SK-N-SH (cell line): ENCODE measurements around the gene ALAD. TPM values are rescaled to one million over a fixed set of nuclear protein-coding genes. Genes with fewer than 3 reads are reported as not detected.

Experiments used
- CTCF ChIA-PET: fragments of 300-600, 350-600 bp; formaldehyde crosslinking; extraction: SDS; loops from one replicate; lab custom pipeline; 2021; lab: Yijun Ruan, JAX
- POLR2A ChIA-PET: fragments of 350-600 bp; sonication (Branson Sonifier 250); formaldehyde crosslinking; extraction: SDS; loops from one replicate; lab custom pipeline; 2020; ENCODE audit warnings: antibody characterized with exemption, inconsistent platforms; lab: Yijun Ruan, JAX
- DNase-seq: peaks from one replicate; pipeline ENCODE4 v3.0.0; 2012
- H2AFZ ChIP-seq: fragments of 200-600 bp; sonication (generic); 2 replicates; pipeline ENCODE4 v1.8.1; 2016; ENCODE audit warnings: antibody characterized with exemption, mild to moderate bottlenecking, low read depth
- H3F3A ChIP-seq: fragments of 200-600 bp; sonication (generic); replicated peaks from 2 replicates; pipeline ENCODE3; 2016; ENCODE audit warnings: antibody characterized with exemption, mild to moderate bottlenecking; ENCODE audit not compliant: insufficient read depth
- H3K27ac ChIP-seq, 2 experiments: fragments of 200-500 bp in 1 of 2; fragments of 200-600 bp in 1 of 2; sonication (Bioruptor generic) in 1 of 2; sonication (generic), shearing (Covaris generic) in 1 of 2; 2 replicates each; pipeline versions ENCODE4 v1.5.1 to v1.6.1; 2014 to 2016; ENCODE audit warnings: low read depth in 2 of 2, inconsistent platforms in 1 of 2, low read length in 1 of 2, mild to moderate bottlenecking in 1 of 2, mixed read lengths in 1 of 2
- H3K27me3 ChIP-seq: fragments of 200-600 bp; sonication (generic), shearing (Covaris generic); 2 replicates; pipeline ENCODE4 v1.6.1; 2016; ENCODE audit warnings: mixed run types; ENCODE audit not compliant: insufficient read depth
- H3K36me3 ChIP-seq, 2 experiments: fragments of 200-500 bp in 1 of 2; fragments of 200-600 bp in 1 of 2; sonication (Bioruptor generic) in 1 of 2; sonication (generic) in 1 of 2; replicated peaks in 1 of 2; 2 replicates each; pipeline versions ENCODE3 to v1.5.1; 2014 to 2016; ENCODE audit warnings: low read length in 1 of 2, mild to moderate bottlenecking in 1 of 2; ENCODE audit not compliant: insufficient read depth in 2 of 2, control insufficient read depth in 1 of 2
- H3K4me1 ChIP-seq, 2 experiments: fragments of 200-500 bp in 1 of 2; fragments of 200-600 bp in 1 of 2; sonication (Bioruptor generic) in 1 of 2; sonication (generic), shearing (Covaris generic) in 1 of 2; 2 replicates each; pipeline versions ENCODE4 v1.5.1 to v1.6.1; 2014 to 2016; ENCODE audit warnings: low read depth in 1 of 2, low read length in 1 of 2, mixed run types in 1 of 2; ENCODE audit not compliant: insufficient read depth in 2 of 2, control insufficient read depth in 1 of 2
- H3K4me2 ChIP-seq: fragments of 200-600 bp; sonication (generic), shearing (Covaris generic); 2 replicates; pipeline ENCODE4 v1.6.1; 2017; ENCODE audit warnings: mixed run types
- H3K4me3 ChIP-seq, 2 experiments: fragments of 200-500 bp in 1 of 2; fragments of 200-600 bp in 1 of 2; sonication (Bioruptor generic) in 1 of 2; sonication (generic), shearing (Covaris generic) in 1 of 2; 2 replicates each; pipeline versions ENCODE4 v1.5.1 to v1.8.1; 2014 to 2016; ENCODE audit warnings: low read depth in 2 of 2, inconsistent platforms in 1 of 2, low read length in 1 of 2, mild to moderate bottlenecking in 1 of 2, mixed read lengths in 1 of 2, moderate library complexity in 1 of 2
- H3K79me2 ChIP-seq: fragments of 200-600 bp; sonication (generic); 2 replicates; pipeline ENCODE4 v1.8.1; 2017; ENCODE audit warnings: mild to moderate bottlenecking; ENCODE audit not compliant: insufficient read depth
- H3K9ac ChIP-seq: fragments of 200-600 bp; sonication (generic); 2 replicates; pipeline ENCODE4 v1.6.1; 2017; ENCODE audit warnings: mixed run types
- H3K9me2 ChIP-seq: fragments of 200-600 bp; sonication (generic); 2 replicates; pipeline ENCODE4 v1.6.1; 2017; ENCODE audit warnings: mixed run types
- H3K9me3 ChIP-seq: fragments of 200-600 bp; sonication (generic); 2 replicates; pipeline ENCODE4 v1.6.1; 2017; ENCODE audit warnings: mixed run types, mild to moderate bottlenecking, moderate library complexity
- H4K20me1 ChIP-seq: fragments of 200-600 bp; sonication (generic); 2 replicates; pipeline ENCODE4 v1.6.1; 2017; ENCODE audit warnings: mild to moderate bottlenecking, mixed run types; ENCODE audit not compliant: insufficient read depth
- EP300 ChIP-seq, 2 experiments: IDR thresholded peaks; 2 replicates each; pipeline versions ENCODE4 v1.4.0 to v1.6.1; 2012; ENCODE audit warnings: borderline replicate concordance in 1 of 2, low read depth in 1 of 2, low read length in 1 of 2
- EZH2phosphoT487 ChIP-seq: fragments of 200-600 bp; sonication (generic); IDR thresholded peaks from 2 replicates; pipeline ENCODE4 v1.6.1; 2017; ENCODE audit warnings: low read depth, mixed run types, mild to moderate bottlenecking, antibody characterized with exemption, moderate library complexity, borderline replicate concordance
- FOSL2 ChIP-seq: IDR thresholded peaks from 2 replicates; pipeline ENCODE4 v1.4.0; 2012; ENCODE audit warnings: low read depth, mild to moderate bottlenecking, moderate library complexity, borderline replicate concordance
- FOXJ3 ChIP-seq: sonication (generic); formaldehyde crosslinking; IDR thresholded peaks from 2 replicates; pipeline ENCODE4 v1.5.1; 2020; ENCODE audit warnings: mild to moderate bottlenecking, missing genetic modification reagents
- FOXM1 ChIP-seq: IDR thresholded peaks from 2 replicates; pipeline ENCODE4 v1.4.0; 2012; ENCODE audit warnings: low read depth, mild to moderate bottlenecking
- GABPA ChIP-seq: IDR thresholded peaks from 2 replicates; pipeline ENCODE4 v1.4.0; 2012; ENCODE audit warnings: low read depth, mild to moderate bottlenecking
- JUND ChIP-seq: IDR thresholded peaks from 2 replicates; pipeline ENCODE4 v1.4.0; 2012
- PBX3 ChIP-seq: IDR thresholded peaks from 2 replicates; pipeline ENCODE4; 2012
- SIN3A ChIP-seq: IDR thresholded peaks from 2 replicates; pipeline ENCODE4 v1.6.1; 2012; ENCODE audit warnings: low read depth, mild to moderate bottlenecking, low read length, moderate library complexity, borderline replicate concordance
- TEAD4 ChIP-seq: IDR thresholded peaks from 2 replicates; pipeline ENCODE4 v1.4.0; 2012; ENCODE audit warnings: mild to moderate bottlenecking, borderline replicate concordance; ENCODE audit not compliant: insufficient read depth
- WGBS: methylation state at CpG from one replicate; pipeline ENCODE4 v1.1.6; 2017; ENCODE audit warnings: low lambda C conversion rate; 5-methylcytosine and 5-hydroxymethylcytosine counted together
- polyA plus RNA-seq, 3 experiments: library from polyadenylated mRNA; depleted of rRNA; stranded (reverse); fragments of >200 nt; gene quantifications; 2 replicates each; pipeline ENCODE4 v1.2.3, GENCODE V29; 2012
- TF ChIP-seq, protein P1 (sequence below): IDR thresholded peaks from 2 replicates; pipeline ENCODE4 v1.6.1; 2012; ENCODE audit warnings: mild to moderate bottlenecking, low read depth, low read length, moderate library complexity
- TF ChIP-seq, protein P2 (sequence below): fragments of 200-600 bp; sonication (generic); IDR thresholded peaks from 2 replicates; pipeline ENCODE4 v1.6.1; 2017; ENCODE audit warnings: antibody characterized with exemption, mild to moderate bottlenecking, moderate library complexity

Gene ALAD
- polyA plus RNA-seq, 1 of the 3 experiments (the other 2 are of a cell fraction): 10.7 TPM

GRCh38 chr9:113373256-113373655 is 27.8 kb downstream of the ALAD start:
- WGBS: 81% methylated on average over 3 of the region's 3 CpGs
- no peaks in the 10 kb centered on the region for H4K20me1 ChIP-seq
- DNase-seq: no peak
- H3K27me3 ChIP-seq: no peaks in the 10 kb centered on the region
- H3K4me3 ChIP-seq: no peak overlapping the region
- H3K36me3 ChIP-seq: peaks cover 0 to 14% of the 10 kb centered on the region in 2 experiments
- ChIA-PET POLR2A (interaction anchor here (1.3 kb wide), 1 partner anchor 28 kb away, joined by 3 read pairs; the partner anchor contains the start of gene ALAD), CTCF (interaction anchor here (1.0 to 1.4 kb wide), 3 partner anchors 18 to 64 kb away, joined by 3 to 5 read pairs (median 3); partner anchors contain the start of gene ALAD)
- no peak overlapping the region for H3K4me2 ChIP-seq
- H3K27ac ChIP-seq: no peak overlapping the region
- H3K79me2 ChIP-seq: no peaks in the 10 kb centered on the region
- H2AFZ ChIP-seq: no peak overlapping the region
- TF ChIP-seq JUND: no peak
- no peak for TF ChIP-seq FOXJ3
- TF ChIP-seq, protein P1, sequence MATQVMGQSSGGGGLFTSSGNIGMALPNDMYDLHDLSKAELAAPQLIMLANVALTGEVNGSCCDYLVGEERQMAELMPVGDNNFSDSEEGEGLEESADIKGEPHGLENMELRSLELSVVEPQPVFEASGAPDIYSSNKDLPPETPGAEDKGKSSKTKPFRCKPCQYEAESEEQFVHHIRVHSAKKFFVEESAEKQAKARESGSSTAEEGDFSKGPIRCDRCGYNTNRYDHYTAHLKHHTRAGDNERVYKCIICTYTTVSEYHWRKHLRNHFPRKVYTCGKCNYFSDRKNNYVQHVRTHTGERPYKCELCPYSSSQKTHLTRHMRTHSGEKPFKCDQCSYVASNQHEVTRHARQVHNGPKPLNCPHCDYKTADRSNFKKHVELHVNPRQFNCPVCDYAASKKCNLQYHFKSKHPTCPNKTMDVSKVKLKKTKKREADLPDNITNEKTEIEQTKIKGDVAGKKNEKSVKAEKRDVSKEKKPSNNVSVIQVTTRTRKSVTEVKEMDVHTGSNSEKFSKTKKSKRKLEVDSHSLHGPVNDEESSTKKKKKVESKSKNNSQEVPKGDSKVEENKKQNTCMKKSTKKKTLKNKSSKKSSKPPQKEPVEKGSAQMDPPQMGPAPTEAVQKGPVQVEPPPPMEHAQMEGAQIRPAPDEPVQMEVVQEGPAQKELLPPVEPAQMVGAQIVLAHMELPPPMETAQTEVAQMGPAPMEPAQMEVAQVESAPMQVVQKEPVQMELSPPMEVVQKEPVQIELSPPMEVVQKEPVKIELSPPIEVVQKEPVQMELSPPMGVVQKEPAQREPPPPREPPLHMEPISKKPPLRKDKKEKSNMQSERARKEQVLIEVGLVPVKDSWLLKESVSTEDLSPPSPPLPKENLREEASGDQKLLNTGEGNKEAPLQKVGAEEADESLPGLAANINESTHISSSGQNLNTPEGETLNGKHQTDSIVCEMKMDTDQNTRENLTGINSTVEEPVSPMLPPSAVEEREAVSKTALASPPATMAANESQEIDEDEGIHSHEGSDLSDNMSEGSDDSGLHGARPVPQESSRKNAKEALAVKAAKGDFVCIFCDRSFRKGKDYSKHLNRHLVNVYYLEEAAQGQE: no peak
- TF ChIP-seq, protein P2, sequence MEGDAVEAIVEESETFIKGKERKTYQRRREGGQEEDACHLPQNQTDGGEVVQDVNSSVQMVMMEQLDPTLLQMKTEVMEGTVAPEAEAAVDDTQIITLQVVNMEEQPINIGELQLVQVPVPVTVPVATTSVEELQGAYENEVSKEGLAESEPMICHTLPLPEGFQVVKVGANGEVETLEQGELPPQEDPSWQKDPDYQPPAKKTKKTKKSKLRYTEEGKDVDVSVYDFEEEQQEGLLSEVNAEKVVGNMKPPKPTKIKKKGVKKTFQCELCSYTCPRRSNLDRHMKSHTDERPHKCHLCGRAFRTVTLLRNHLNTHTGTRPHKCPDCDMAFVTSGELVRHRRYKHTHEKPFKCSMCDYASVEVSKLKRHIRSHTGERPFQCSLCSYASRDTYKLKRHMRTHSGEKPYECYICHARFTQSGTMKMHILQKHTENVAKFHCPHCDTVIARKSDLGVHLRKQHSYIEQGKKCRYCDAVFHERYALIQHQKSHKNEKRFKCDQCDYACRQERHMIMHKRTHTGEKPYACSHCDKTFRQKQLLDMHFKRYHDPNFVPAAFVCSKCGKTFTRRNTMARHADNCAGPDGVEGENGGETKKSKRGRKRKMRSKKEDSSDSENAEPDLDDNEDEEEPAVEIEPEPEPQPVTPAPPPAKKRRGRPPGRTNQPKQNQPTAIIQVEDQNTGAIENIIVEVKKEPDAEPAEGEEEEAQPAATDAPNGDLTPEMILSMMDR: no peak
- no peak for TF ChIP-seq SIN3A
- no peak for TF ChIP-seq FOSL2
- TF ChIP-seq PBX3: no peak
- TF ChIP-seq TEAD4: no peak
- no peak for TF ChIP-seq FOXM1
- TF ChIP-seq GABPA: no peak
- no peak for TF ChIP-seq EP300 (IDR thresholded peaks at IDR 0.05; ENCODE audit: borderline replicate concordance in 1 of 2, low read depth in 1 of 2, low read length in 1 of 2)
- no peak for TF ChIP-seq EZH2phosphoT487
- no peaks in the 10 kb centered on the region for H3K9me3 ChIP-seq
- peaks cover 0 to 2% of the 10 kb centered on the region in 2 experiments; a peak in 1 of 4 replicates for H3K4me1 ChIP-seq
- no peaks in the 10 kb centered on the region for H3F3A ChIP-seq
- H3K9me2 ChIP-seq: no peaks in the 10 kb centered on the region
- H3K9ac ChIP-seq: no peak overlapping the region
